Body of pancreas (tissue), 4 donors: ENCODE measurements around the gene ROBO2.

ENCODE experiments used
- POLR2A ChIP-seq, 3 donors: fragments of 450-650 bp; IDR thresholded peaks; one replicate each; pipeline ENCODE4 v1.6.1; 2016; ENCODE audit warnings: antibody characterized with exemption in 3 of 3, mild to moderate bottlenecking in 2 of 3
- TF ChIP-seq, protein P1 (sequence below), 7 experiments: fragments of 450-650 bp in 4 of 7; fragments of 200-600 bp in 3 of 7; sonication (generic) in 3 of 7; IDR thresholded peaks; one replicate each; pipeline ENCODE4 v1.5.1; 2016 to 2019; ENCODE audit warnings: antibody characterized with exemption in 7 of 7

DNA sequence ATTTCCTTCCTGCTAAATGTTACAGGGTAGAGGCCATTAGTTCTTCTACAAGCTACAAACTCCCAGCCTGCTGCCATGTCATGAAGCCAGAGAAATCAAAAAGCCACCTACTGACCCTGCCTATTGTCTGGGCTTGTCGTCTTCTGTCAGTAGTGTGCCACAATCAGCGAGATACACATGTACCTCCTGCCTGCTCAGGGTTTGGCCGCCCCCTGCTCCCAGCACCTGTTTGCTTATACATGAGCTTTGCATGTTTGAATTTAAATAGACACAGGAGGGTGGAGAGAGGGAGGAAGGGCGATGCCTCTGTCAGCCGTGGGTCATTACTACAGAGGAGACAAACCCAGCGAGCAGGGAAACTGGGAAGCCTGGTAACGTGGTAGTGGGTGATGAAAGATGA, 106.1 kb downstream of the ROBO2 start:
- TF ChIP-seq, protein P1, sequence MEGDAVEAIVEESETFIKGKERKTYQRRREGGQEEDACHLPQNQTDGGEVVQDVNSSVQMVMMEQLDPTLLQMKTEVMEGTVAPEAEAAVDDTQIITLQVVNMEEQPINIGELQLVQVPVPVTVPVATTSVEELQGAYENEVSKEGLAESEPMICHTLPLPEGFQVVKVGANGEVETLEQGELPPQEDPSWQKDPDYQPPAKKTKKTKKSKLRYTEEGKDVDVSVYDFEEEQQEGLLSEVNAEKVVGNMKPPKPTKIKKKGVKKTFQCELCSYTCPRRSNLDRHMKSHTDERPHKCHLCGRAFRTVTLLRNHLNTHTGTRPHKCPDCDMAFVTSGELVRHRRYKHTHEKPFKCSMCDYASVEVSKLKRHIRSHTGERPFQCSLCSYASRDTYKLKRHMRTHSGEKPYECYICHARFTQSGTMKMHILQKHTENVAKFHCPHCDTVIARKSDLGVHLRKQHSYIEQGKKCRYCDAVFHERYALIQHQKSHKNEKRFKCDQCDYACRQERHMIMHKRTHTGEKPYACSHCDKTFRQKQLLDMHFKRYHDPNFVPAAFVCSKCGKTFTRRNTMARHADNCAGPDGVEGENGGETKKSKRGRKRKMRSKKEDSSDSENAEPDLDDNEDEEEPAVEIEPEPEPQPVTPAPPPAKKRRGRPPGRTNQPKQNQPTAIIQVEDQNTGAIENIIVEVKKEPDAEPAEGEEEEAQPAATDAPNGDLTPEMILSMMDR (IDR thresholded peaks at IDR 0.05): no peak
- no peak for TF ChIP-seq POLR2A (IDR thresholded peaks at IDR 0.05)
